CMK (cell line): ENCODE results near the gene OR3A2.
"Not testable (repeated sequence)": the region's sequence is repeated elsewhere in the genome, so short reads cannot be mapped to it uniquely, and the experiment has no call there.

Experiments
- DNase-seq: peaks from one replicate; pipeline ENCODE4 v3.0.0-alpha.2; 2010; ENCODE audit warnings: low read depth

The OR3A2 gene

GRCh38 chr17:3293548-3293947 is 92.6 kb downstream of the OR3A2 start:
- not testable (repeated sequence) for DNase-seq

- no peak for DNase-seq
These were observed 103.2 kb downstream of the OR3A2 start for GRCh38 chr17:3282901-3283300.

- no peak for DNase-seq
These were observed 110.0 kb downstream of the OR3A2 start for GRCh38 chr17:3276126-3276525.

- no peak for DNase-seq
These were observed 114.8 kb downstream of the OR3A2 start for GRCh38 chr17:3271072-3271848.

- no peak for DNase-seq
These were observed 125.5 kb downstream of the OR3A2 start for GRCh38 chr17:3260600-3260999.

GRCh38 chr17:3260163-3260562 is 125.9 kb downstream of the OR3A2 start:
- DNase-seq: no peak

GRCh38 chr17:3256575-3256974 is 129.5 kb downstream of the OR3A2 start:
- no peak for DNase-seq

- DNase-seq: not testable (repeated sequence)
These were observed 137.1 kb downstream of the OR3A2 start for GRCh38 chr17:3249013-3249412.

- DNase-seq: not testable (repeated sequence)
These were observed 141.3 kb downstream of the OR3A2 start for GRCh38 chr17:3244841-3245240.

GRCh38 chr17:3241044-3241443 is 145.1 kb downstream of the OR3A2 start:
- not testable (repeated sequence) for DNase-seq

GRCh38 chr17:3238685-3239084 is 147.4 kb downstream of the OR3A2 start:
- DNase-seq: not testable (repeated sequence)

GRCh38 chr17:3232300-3232699 is 153.8 kb downstream of the OR3A2 start:
- not testable (repeated sequence) for DNase-seq
